SK-N-SH (cell line): Measurements from ENCODE around the gene ARHGAP20. TPM values are rescaled to one million over a fixed set of nuclear protein-coding genes. Genes with fewer than 3 reads are reported as not detected.

Experiments used
- CTCF ChIA-PET: fragments of 300-600, 350-600 bp; formaldehyde crosslinking; extraction: SDS; loops from one replicate; lab custom pipeline; 2021; lab: Yijun Ruan, JAX
- POLR2A ChIA-PET: fragments of 350-600 bp; sonication (Branson Sonifier 250); formaldehyde crosslinking; extraction: SDS; loops from one replicate; lab custom pipeline; 2020; ENCODE audit warnings: antibody characterized with exemption, inconsistent platforms; lab: Yijun Ruan, JAX
- DNase-seq: peaks from one replicate; pipeline ENCODE4 v3.0.0; 2012
- H2AFZ ChIP-seq: fragments of 200-600 bp; sonication (generic); 2 replicates; pipeline ENCODE4 v1.8.1; 2016; ENCODE audit warnings: antibody characterized with exemption, mild to moderate bottlenecking, low read depth
- H3F3A ChIP-seq: fragments of 200-600 bp; sonication (generic); replicated peaks from 2 replicates; pipeline ENCODE3; 2016; ENCODE audit warnings: antibody characterized with exemption, mild to moderate bottlenecking; ENCODE audit not compliant: insufficient read depth
- H3K27ac ChIP-seq, 2 experiments: fragments of 200-500 bp in 1 of 2; fragments of 200-600 bp in 1 of 2; sonication (Bioruptor generic) in 1 of 2; sonication (generic), shearing (Covaris generic) in 1 of 2; 2 replicates each; pipeline versions ENCODE4 v1.5.1 to v1.6.1; 2014 to 2016; ENCODE audit warnings: low read depth in 2 of 2, inconsistent platforms in 1 of 2, low read length in 1 of 2, mild to moderate bottlenecking in 1 of 2, mixed read lengths in 1 of 2
- H3K27me3 ChIP-seq: fragments of 200-600 bp; sonication (generic), shearing (Covaris generic); 2 replicates; pipeline ENCODE4 v1.6.1; 2016; ENCODE audit warnings: mixed run types; ENCODE audit not compliant: insufficient read depth
- H3K36me3 ChIP-seq, 2 experiments: fragments of 200-500 bp in 1 of 2; fragments of 200-600 bp in 1 of 2; sonication (Bioruptor generic) in 1 of 2; sonication (generic) in 1 of 2; replicated peaks in 1 of 2; 2 replicates each; pipeline versions ENCODE3 to v1.5.1; 2014 to 2016; ENCODE audit warnings: low read length in 1 of 2, mild to moderate bottlenecking in 1 of 2; ENCODE audit not compliant: insufficient read depth in 2 of 2, control insufficient read depth in 1 of 2
- H3K4me1 ChIP-seq, 2 experiments: fragments of 200-500 bp in 1 of 2; fragments of 200-600 bp in 1 of 2; sonication (Bioruptor generic) in 1 of 2; sonication (generic), shearing (Covaris generic) in 1 of 2; 2 replicates each; pipeline versions ENCODE4 v1.5.1 to v1.6.1; 2014 to 2016; ENCODE audit warnings: low read depth in 1 of 2, low read length in 1 of 2, mixed run types in 1 of 2; ENCODE audit not compliant: insufficient read depth in 2 of 2, control insufficient read depth in 1 of 2
- H3K4me2 ChIP-seq: fragments of 200-600 bp; sonication (generic), shearing (Covaris generic); 2 replicates; pipeline ENCODE4 v1.6.1; 2017; ENCODE audit warnings: mixed run types
- H3K4me3 ChIP-seq, 2 experiments: fragments of 200-500 bp in 1 of 2; fragments of 200-600 bp in 1 of 2; sonication (Bioruptor generic) in 1 of 2; sonication (generic), shearing (Covaris generic) in 1 of 2; 2 replicates each; pipeline versions ENCODE4 v1.5.1 to v1.8.1; 2014 to 2016; ENCODE audit warnings: low read depth in 2 of 2, inconsistent platforms in 1 of 2, low read length in 1 of 2, mild to moderate bottlenecking in 1 of 2, mixed read lengths in 1 of 2, moderate library complexity in 1 of 2
- H3K79me2 ChIP-seq: fragments of 200-600 bp; sonication (generic); 2 replicates; pipeline ENCODE4 v1.8.1; 2017; ENCODE audit warnings: mild to moderate bottlenecking; ENCODE audit not compliant: insufficient read depth
- H3K9ac ChIP-seq: fragments of 200-600 bp; sonication (generic); 2 replicates; pipeline ENCODE4 v1.6.1; 2017; ENCODE audit warnings: mixed run types
- H3K9me2 ChIP-seq: fragments of 200-600 bp; sonication (generic); 2 replicates; pipeline ENCODE4 v1.6.1; 2017; ENCODE audit warnings: mixed run types
- H3K9me3 ChIP-seq: fragments of 200-600 bp; sonication (generic); 2 replicates; pipeline ENCODE4 v1.6.1; 2017; ENCODE audit warnings: mixed run types, mild to moderate bottlenecking, moderate library complexity
- H4K20me1 ChIP-seq: fragments of 200-600 bp; sonication (generic); 2 replicates; pipeline ENCODE4 v1.6.1; 2017; ENCODE audit warnings: mild to moderate bottlenecking, mixed run types; ENCODE audit not compliant: insufficient read depth
- CHD2 ChIP-seq: fragments of 150-350 bp; IDR thresholded peaks from 2 replicates; pipeline ENCODE4 v1.6.1; 2018; ENCODE audit warnings: low read length; ENCODE audit not compliant: partially characterized antibody
- ELF1 ChIP-seq: IDR thresholded peaks from 2 replicates; pipeline ENCODE4 v1.4.0; 2012
- FOXJ3 ChIP-seq: sonication (generic); formaldehyde crosslinking; IDR thresholded peaks from 2 replicates; pipeline ENCODE4 v1.5.1; 2020; ENCODE audit warnings: mild to moderate bottlenecking, missing genetic modification reagents
- FOXM1 ChIP-seq: IDR thresholded peaks from 2 replicates; pipeline ENCODE4 v1.4.0; 2012; ENCODE audit warnings: low read depth, mild to moderate bottlenecking
- IRF3 ChIP-seq: fragments of 150-350 bp; IDR thresholded peaks from 2 replicates; pipeline ENCODE4 v1.6.1; 2016; ENCODE audit warnings: mild to moderate bottlenecking, low read depth, low read length
- MEF2A ChIP-seq: IDR thresholded peaks from 2 replicates; pipeline ENCODE4 v1.4.0; 2012; ENCODE audit warnings: low read depth, borderline replicate concordance
- MXI1 ChIP-seq: IDR thresholded peaks from 2 replicates; pipeline ENCODE4 v1.6.1; 2012; ENCODE audit warnings: mild to moderate bottlenecking, low read depth, low read length, improper control_type of control experiment
- NFIC ChIP-seq: IDR thresholded peaks from 2 replicates; pipeline ENCODE4 v1.4.0; 2012; ENCODE audit warnings: borderline replicate concordance
- NRF1 ChIP-seq: IDR thresholded peaks from 2 replicates; pipeline ENCODE4 v1.6.1; 2012; ENCODE audit warnings: low read depth, mild to moderate bottlenecking, low read length
- PBX3 ChIP-seq: IDR thresholded peaks from 2 replicates; pipeline ENCODE4; 2012
- POLR2AphosphoS5 ChIP-seq: IDR thresholded peaks from 2 replicates; pipeline ENCODE4 v1.6.1; 2012; ENCODE audit warnings: low read depth, low read length
- RAD21 ChIP-seq: IDR thresholded peaks from 2 replicates; pipeline ENCODE4 v1.6.1; 2012; ENCODE audit warnings: mild to moderate bottlenecking, low read length
- REST ChIP-seq: IDR thresholded peaks from 2 replicates; pipeline ENCODE4 v1.6.1; 2012; ENCODE audit warnings: mild to moderate bottlenecking, low read depth, low read length, moderate library complexity
- RFX5 ChIP-seq: IDR thresholded peaks from 2 replicates; pipeline ENCODE4 v1.6.1; 2012; ENCODE audit warnings: mild to moderate bottlenecking, improper control_type of control experiment, low read length
- RXRA ChIP-seq: IDR thresholded peaks from 2 replicates; pipeline ENCODE4 v1.4.0; 2012; ENCODE audit warnings: low read depth, mild to moderate bottlenecking, borderline replicate concordance
- SIN3A ChIP-seq: IDR thresholded peaks from 2 replicates; pipeline ENCODE4 v1.6.1; 2012; ENCODE audit warnings: low read depth, mild to moderate bottlenecking, low read length, moderate library complexity, borderline replicate concordance
- TEAD4 ChIP-seq: IDR thresholded peaks from 2 replicates; pipeline ENCODE4 v1.4.0; 2012; ENCODE audit warnings: mild to moderate bottlenecking, borderline replicate concordance; ENCODE audit not compliant: insufficient read depth
- YY1 ChIP-seq: IDR thresholded peaks from 2 replicates; pipeline ENCODE4 v1.4.0; 2012; ENCODE audit warnings: low read depth, mild to moderate bottlenecking
- ZBTB33 ChIP-seq: IDR thresholded peaks from 2 replicates; pipeline ENCODE4 v1.4.0; 2012; ENCODE audit warnings: low read depth, borderline replicate concordance
- WGBS: methylation state at CpG from one replicate; pipeline ENCODE4 v1.1.6; 2017; ENCODE audit warnings: low lambda C conversion rate; 5-methylcytosine and 5-hydroxymethylcytosine counted together
- polyA plus RNA-seq, 3 experiments: library from polyadenylated mRNA; depleted of rRNA; stranded (reverse); fragments of >200 nt; gene quantifications; 2 replicates each; pipeline ENCODE4 v1.2.3, GENCODE V29; 2012

ARHGAP20 gene
- polyA plus RNA-seq, 1 of the 3 experiments (the other 2 are of a cell fraction): 0.76 TPM

GRCh38 chr11:110737593-110737992, 25.4 kb upstream of the ARHGAP20 start:
- CTCF ChIA-PET: no interaction called here
- POLR2A ChIA-PET: no interaction called here

GRCh38 chr11:110736171-110736553, 23.9 kb upstream of the ARHGAP20 start:
- no peaks in the 10 kb centered on the region for H3K27me3 ChIP-seq
- H3F3A ChIP-seq: no peaks in the 10 kb centered on the region
- H2AFZ ChIP-seq: no peak overlapping the region
- 77% methylated on average over 2 of the region's 2 CpGs for WGBS
- ChIA-PET POLR2A (no interaction called here), CTCF (no interaction called here)
- H3K9ac ChIP-seq: no peak overlapping the region
- no peaks in the 10 kb centered on the region for H3K36me3 ChIP-seq
- H3K4me3 ChIP-seq: no peak overlapping the region
- no peaks in the 10 kb centered on the region for H3K9me3 ChIP-seq
- peak overlapping the region in 1 of 2 experiments; percentile 77; a peak in 1 of 4 replicates for H3K27ac ChIP-seq
- no peak overlapping the region for H3K4me2 ChIP-seq
- DNase-seq: no peak
- no peaks in the 10 kb centered on the region for H3K9me2 ChIP-seq
- H3K79me2 ChIP-seq: no peaks in the 10 kb centered on the region
- H3K4me1 ChIP-seq: peaks cover 0 to 7% of the 10 kb centered on the region in 2 experiments; a peak in 2 of 4 replicates
- H4K20me1 ChIP-seq: no peaks in the 10 kb centered on the region
- TF ChIP-seq YY1 (no peak), CHD2 (no peak), REST (no peak), IRF3 (no peak), NFIC (no peak), MEF2A (no peak), POLR2AphosphoS5 (no peak), ELF1 (no peak), FOXM1 (no peak), RFX5 (no peak), SIN3A (no peak), RXRA (no peak), RAD21 (no peak)

More at GRCh38 chr11:110737593-110737992, 25.4 kb upstream of the ARHGAP20 start:
- no peaks in the 10 kb centered on the region for H3K36me3 ChIP-seq
- no peaks in the 10 kb centered on the region for H3F3A ChIP-seq
- H3K79me2 ChIP-seq: no peaks in the 10 kb centered on the region
- no peak overlapping the region for H3K27ac ChIP-seq
- TF ChIP-seq MXI1: no peak
- TF ChIP-seq TEAD4: no peak
- no peak for TF ChIP-seq POLR2AphosphoS5
- no peak for TF ChIP-seq ZBTB33
- TF ChIP-seq FOXJ3 (CRISPR knock-in tag): no peak
- TF ChIP-seq ELF1: no peak
- TF ChIP-seq FOXM1: no peak
- TF ChIP-seq NRF1: no peak
- TF ChIP-seq PBX3: no peak
- TF ChIP-seq, all 33 proteins: peak for 0
- DNase-seq: no peak
- H4K20me1 ChIP-seq: no peaks in the 10 kb centered on the region
- H3K4me3 ChIP-seq: no peak overlapping the region
- no peak overlapping the region for H2AFZ ChIP-seq
- H3K9ac ChIP-seq: no peak overlapping the region
- no peaks in the 10 kb centered on the region for H3K9me2 ChIP-seq
- WGBS: 41% methylated on average over 2 of the region's 2 CpGs
- no peaks in the 10 kb centered on the region for H3K27me3 ChIP-seq
- no peak overlapping the region for H3K4me2 ChIP-seq
- H3K9me3 ChIP-seq: no peaks in the 10 kb centered on the region
- H3K4me1 ChIP-seq: peaks cover 0 to 7% of the 10 kb centered on the region in 2 experiments; a peak in 2 of 4 replicates
